Measurements from ENCODE around the gene ANOS1.

ANOS1 gene

GRCh38 chrX:8704184-8704583 lies 27.8 kb downstream of the ANOS1 start:
- Mint-ChIP-seq H3K27ac (no peak overlapping the region), H3K27me3 (ENCODE audit: low read depth, poor library complexity) (peaks cover 7% of the 10 kb centered on the region), H3K4me3 (no peak overlapping the region), H3K36me3 (ENCODE audit: low read depth) (peaks cover 6% of the 10 kb centered on the region), H3K9me3 (no peaks in the 10 kb centered on the region), H3K4me1 (no peaks in the 10 kb centered on the region)
- no peak for TF ChIP-seq CTCF (IDR thresholded peaks at IDR 0.05)
- DNase-seq, result no peak

DNA sequence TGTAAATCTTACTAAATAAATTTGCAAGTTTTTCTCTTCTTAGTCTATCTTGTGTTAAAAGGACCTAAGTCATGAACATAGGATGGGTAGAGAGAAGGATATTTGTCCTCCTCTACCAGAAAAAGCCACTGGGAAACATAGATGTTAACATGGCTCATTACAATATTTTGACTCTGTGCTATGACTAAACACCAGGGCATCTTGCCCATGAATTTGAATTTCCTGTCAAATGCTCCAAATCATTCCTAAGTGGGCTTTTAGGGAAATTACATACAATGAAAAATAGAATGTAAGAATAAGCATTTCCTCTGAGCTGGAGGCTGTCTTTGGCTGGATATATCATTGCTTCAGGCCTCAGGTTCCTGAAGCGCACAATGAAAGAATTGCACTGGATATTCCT lies 39.1 kb downstream of the ANOS1 start:
- peaks cover 4% of the 10 kb centered on the region for H3K9me3 Mint-ChIP-seq
- peaks cover 28% of the 10 kb centered on the region for H3K36me3 Mint-ChIP-seq (ENCODE audit: low read depth)
- H3K4me3 Mint-ChIP-seq, result no peak overlapping the region
- no peak for TF ChIP-seq CTCF (IDR thresholded peaks at IDR 0.05)
- H3K27ac Mint-ChIP-seq, result peak overlapping the region; percentile 3
- H3K4me1 Mint-ChIP-seq, result peaks cover 26% of the 10 kb centered on the region
- H3K27me3 Mint-ChIP-seq (ENCODE audit: low read depth, poor library complexity), result peaks cover 1% of the 10 kb centered on the region
- DNase-seq, result no peak

DNA sequence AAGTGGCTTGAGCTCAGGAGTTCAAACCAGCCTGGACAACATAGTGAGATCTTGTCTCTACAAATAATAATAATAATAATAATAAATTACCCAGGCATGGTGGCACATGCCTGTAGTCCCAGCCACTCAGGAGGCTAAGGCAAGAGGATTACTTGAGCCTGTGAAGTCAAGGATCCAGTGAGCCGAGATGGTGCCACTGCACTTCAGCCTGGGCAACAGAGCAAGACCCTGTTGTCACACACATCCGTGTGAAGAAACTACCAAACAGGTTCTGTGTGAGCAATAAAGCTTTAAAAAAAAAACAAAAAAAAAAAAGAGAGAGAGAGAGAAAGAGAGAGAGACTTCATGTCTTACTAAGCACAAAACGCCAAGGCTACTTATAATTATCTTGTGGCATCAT lies 42.5 kb downstream of the ANOS1 start:
- no peak overlapping the region for H3K4me3 Mint-ChIP-seq
- peaks cover 4% of the 10 kb centered on the region for H3K9me3 Mint-ChIP-seq
- H3K27ac Mint-ChIP-seq, result no peak overlapping the region
- peaks cover 3% of the 10 kb centered on the region for H3K27me3 Mint-ChIP-seq (ENCODE audit: low read depth, poor library complexity)
- peaks cover 51% of the 10 kb centered on the region for H3K4me1 Mint-ChIP-seq
- no peak for TF ChIP-seq CTCF (IDR thresholded peaks at IDR 0.05)
- H3K36me3 Mint-ChIP-seq (ENCODE audit: low read depth), result peaks cover 15% of the 10 kb centered on the region
- no peak for DNase-seq

DNA sequence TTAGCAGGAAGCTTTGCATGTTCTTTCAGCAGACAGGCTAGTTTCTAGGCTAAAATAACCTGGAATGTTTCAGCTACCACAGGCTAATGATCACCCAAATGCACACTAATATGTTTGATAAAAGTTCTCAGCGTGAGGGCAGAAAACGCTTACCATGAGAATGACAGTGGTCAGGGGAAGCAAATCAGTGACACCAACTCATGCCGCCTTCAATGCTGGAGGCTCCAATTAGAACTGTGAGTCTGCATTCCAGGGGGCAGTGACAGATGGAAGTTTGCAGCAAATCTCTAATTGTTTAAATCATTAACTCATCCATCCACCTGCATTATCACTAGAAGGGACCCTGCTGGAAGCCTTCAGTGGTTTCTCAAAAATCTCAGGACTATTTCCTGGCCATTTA lies 43.2 kb downstream of the ANOS1 start:
- TF ChIP-seq CTCF (IDR thresholded peaks at IDR 0.05), result no peak
- Mint-ChIP-seq H3K9me3 (peaks cover 4% of the 10 kb centered on the region), H3K4me1 (peaks cover 58% of the 10 kb centered on the region), H3K27me3 (ENCODE audit: low read depth, poor library complexity) (peaks cover 3% of the 10 kb centered on the region), H3K27ac (no peak overlapping the region), H3K4me3 (peak overlapping the region; percentile 21), H3K36me3 (ENCODE audit: low read depth) (peaks cover 11% of the 10 kb centered on the region)
- no peak for DNase-seq

DNA sequence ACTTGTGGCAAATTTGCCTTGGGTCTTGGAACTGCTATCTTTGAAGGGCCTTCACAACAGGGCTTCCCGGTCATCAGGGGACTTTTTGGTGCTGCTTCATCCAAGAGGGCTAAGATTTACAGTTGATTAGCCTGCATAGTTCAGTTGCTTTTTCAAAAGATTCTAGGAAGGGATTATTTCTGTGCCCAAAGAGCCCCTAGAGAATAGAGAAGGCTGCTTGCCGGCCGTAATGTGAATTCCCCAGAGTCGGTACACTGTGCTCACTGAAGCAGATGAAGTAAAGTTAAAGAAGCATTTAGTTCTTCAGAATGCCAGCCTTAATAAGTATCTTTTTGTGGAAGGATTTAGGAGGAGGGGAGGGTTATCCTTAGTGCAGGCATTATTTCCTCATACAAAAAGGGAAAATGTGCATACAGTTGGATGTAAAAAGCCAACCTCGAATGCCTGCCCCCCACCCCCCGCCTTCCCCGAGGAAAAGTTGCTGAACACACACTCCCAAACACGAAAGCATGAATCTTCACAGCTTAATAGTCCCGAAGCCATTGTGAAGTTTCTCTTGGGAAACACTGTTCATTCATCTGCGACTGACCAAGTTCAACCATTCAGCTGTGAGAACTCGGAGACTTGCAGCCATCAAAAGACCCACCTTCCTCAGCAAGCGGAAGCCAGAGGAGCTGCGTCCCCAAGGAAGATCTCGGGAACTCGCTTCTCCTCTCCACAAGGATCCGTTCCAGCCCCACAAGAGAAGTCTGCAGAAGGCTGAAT lies 47.6 kb downstream of the ANOS1 start:
- peaks cover 72% of the 10 kb centered on the region for H3K4me1 Mint-ChIP-seq

More for the DNA sequence above, 47.6 kb downstream of the ANOS1 start:
- H3K9me3 Mint-ChIP-seq, result peaks cover 14% of the 10 kb centered on the region
- peak overlapping the region; percentile 58 for H3K4me3 Mint-ChIP-seq
- peak overlapping the region; percentile 81 for H3K27ac Mint-ChIP-seq
- H3K27me3 Mint-ChIP-seq (ENCODE audit: low read depth, poor library complexity), result peaks cover 7% of the 10 kb centered on the region
- TF ChIP-seq CTCF (IDR thresholded peaks at IDR 0.05), result no peak
- DNase-seq, result peak; percentile 23
- H3K36me3 Mint-ChIP-seq (ENCODE audit: low read depth), result peaks cover 18% of the 10 kb centered on the region
